KOPT-K1 (cell line): Measurements from ENCODE around the gene EREG.
"Not testable (repeated sequence)": the region's sequence is repeated elsewhere in the genome, so short reads cannot be mapped to it uniquely, and the experiment has no call there.

ENCODE experiments used
- H3K27ac ChIP-seq: fragments of 200-600 bp; sonication (generic); 2 replicates; pipeline ENCODE4 v1.5.1; 2016; ENCODE audit warnings: antibody characterized with exemption, mild to moderate bottlenecking, low read depth, low read length; ENCODE audit not compliant: poor library complexity, severe bottlenecking
- H3K36me3 ChIP-seq: fragments of 200-600 bp; sonication (generic); 2 replicates; pipeline ENCODE4 v1.5.1; 2017; ENCODE audit warnings: antibody characterized with exemption, mild to moderate bottlenecking, low read length, moderate library complexity; ENCODE audit not compliant: insufficient read depth
- H3K9me3 ChIP-seq: fragments of 200-600 bp; sonication (generic); 2 replicates; pipeline ENCODE4 v1.5.1; 2017; ENCODE audit warnings: antibody characterized with exemption, low read length, mild to moderate bottlenecking; ENCODE audit not compliant: insufficient read depth, poor library complexity, severe bottlenecking

The EREG gene

DNA sequence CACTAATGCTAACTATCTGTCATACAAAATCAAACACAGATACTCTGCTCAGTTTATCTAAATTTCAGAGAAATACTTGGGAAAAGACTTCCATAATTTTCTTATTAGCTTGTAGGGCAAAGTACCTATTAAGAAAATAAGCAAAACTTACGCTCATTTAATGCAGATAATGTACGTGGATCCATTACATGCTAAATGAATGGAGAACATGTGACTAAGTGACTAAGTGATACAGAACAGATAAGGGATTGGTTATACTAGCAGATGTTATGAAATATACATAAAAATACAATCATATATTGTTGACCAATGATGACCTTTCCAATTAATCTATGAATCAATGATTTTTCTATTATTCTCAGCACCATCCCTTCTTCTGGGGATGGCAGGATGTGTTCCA is 25.7 kb downstream of the EREG start:
- no peak overlapping the region for H3K27ac ChIP-seq

DNA sequence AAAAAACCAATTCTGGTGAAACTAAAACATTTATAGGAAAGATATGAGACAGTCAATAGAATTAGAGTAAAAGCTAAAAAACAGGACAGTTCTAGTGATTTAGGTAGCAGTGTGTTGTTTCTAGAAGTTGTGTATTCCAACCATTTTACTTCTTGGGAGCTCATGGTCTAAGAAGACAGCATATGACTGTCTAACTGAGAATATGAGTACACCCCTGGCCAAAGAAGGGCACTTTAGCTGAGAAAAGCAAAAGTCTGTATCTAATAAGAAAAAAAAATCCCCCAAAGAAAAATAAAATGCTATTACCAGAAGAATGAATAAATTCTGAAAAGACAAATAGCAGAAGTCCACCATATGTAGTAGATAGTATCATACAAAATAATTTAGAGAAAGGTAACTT is 26.4 kb downstream of the EREG start:
- no peaks in the 10 kb centered on the region for H3K9me3 ChIP-seq
- H3K36me3 ChIP-seq = no peaks in the 10 kb centered on the region
- H3K27ac ChIP-seq = no peak overlapping the region

More for the DNA sequence above, 25.7 kb downstream of the EREG start:
- Histone ChIP-seq H3K9me3 (no peaks in the 10 kb centered on the region), H3K36me3 (no peaks in the 10 kb centered on the region)

GRCh38 chr4:74391890-74392475 is 27.0 kb downstream of the EREG start:
- H3K9me3 ChIP-seq = no peaks in the 10 kb centered on the region
- H3K27ac ChIP-seq = no peak overlapping the region
- no peaks in the 10 kb centered on the region for H3K36me3 ChIP-seq

DNA sequence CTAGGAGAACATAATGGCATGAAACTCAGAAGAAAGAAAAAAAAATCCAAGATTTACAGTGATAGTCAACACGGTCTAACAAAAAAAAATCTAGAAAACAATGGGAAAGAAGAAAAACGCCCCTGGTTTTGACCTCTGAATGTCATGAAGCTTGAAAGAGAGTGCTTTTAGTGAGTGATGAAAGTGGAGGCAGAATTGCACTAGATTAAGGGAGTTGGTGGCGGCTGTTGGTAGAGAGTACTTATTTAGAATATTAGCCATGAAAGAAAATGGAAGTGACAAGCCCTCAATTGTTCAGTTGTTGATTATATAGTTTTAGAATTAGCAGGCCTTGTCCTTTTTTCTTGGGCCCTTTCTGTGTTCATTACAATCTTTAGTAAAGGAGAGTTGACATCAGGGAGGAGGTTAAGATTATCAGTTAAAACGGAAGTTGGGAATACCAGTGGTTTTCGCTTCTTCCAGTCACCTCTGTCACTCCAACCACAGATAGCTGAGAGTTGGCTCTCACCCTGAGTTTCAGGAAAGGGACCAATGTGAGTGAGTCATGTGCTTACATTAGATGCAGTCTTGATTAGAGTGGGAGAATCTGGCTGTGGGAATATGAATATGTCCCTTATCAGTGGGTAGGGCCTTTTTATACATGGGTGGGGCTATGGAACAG is 29.7 kb downstream of the EREG start:
- H3K36me3 ChIP-seq = no peaks in the 10 kb centered on the region
- no peaks in the 10 kb centered on the region for H3K9me3 ChIP-seq
- H3K27ac ChIP-seq = no peak overlapping the region

GRCh38 chr4:74395633-74396032 is 30.7 kb downstream of the EREG start:
- Histone ChIP-seq H3K27ac (no peak overlapping the region), H3K9me3 (no peaks in the 10 kb centered on the region), H3K36me3 (no peaks in the 10 kb centered on the region)

DNA sequence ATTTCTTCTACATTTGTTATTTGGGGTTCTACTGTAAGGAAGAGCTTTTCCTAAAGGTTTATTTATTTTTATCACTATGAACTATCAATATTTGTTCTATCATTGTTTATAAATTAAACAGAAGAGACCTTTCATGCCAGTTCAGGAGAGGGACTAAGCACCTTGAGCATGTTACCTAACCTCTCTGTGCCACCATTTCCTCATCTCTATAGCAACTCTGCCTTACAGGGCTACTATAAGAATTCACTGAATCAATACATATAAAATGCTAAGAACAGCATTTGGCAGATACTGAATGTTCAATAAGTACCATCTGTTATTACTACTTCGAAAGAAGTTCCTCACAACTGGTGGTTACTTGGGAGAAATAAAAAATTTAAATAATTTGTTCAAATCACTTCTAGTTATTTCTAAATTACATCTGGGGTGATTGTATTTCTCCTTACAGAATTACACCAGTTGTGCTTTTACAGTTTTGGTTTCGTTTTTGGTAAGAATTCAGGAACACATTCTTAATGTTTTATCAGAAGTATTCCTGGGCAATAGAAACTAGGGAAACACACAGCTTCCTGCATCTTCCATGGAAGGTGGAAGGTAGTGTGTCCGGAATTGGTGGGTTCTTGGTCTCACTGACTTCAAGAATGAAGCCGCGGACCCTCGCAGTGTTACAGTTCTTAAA is 32.9 kb downstream of the EREG start:
- Histone ChIP-seq H3K36me3 (no peaks in the 10 kb centered on the region), H3K9me3 (no peaks in the 10 kb centered on the region), H3K27ac (peak overlapping the region; percentile 73)

- not testable (repeated sequence) for H3K9me3 ChIP-seq, H3K36me3 ChIP-seq, H3K27ac ChIP-seq
Observed at GRCh38 chr4:74398894-74399589, 34.1 kb downstream of the EREG start.

DNA sequence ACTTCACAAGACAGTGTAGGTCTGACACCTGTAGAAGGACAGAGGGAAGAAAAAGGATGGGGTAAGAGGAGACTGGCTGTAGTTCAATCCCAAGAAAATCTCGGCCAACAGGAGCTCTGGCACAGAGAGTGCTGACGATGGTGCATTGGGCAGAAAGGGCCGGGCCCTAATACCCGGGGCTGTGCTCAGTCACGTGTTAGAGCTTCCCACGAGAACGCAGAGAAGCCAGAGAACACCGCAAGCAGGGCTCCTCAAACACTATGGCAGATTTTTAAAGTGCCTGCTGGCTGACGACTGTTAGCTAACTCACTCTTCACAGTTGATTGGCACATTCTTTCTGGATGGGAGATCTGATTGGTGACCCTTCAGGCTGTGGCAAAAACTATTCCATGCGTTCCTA is 35.5 kb downstream of the EREG start:
- Histone ChIP-seq H3K27ac (no peak overlapping the region), H3K36me3 (no peaks in the 10 kb centered on the region), H3K9me3 (no peaks in the 10 kb centered on the region)

GRCh38 chr4:74402692-74403456 is 37.9 kb downstream of the EREG start:
- H3K9me3 ChIP-seq = no peaks in the 10 kb centered on the region
- H3K27ac ChIP-seq = no peak overlapping the region

GRCh38 chr4:74407891-74408290 is 42.9 kb downstream of the EREG start:
- H3K9me3 ChIP-seq = no peaks in the 10 kb centered on the region
- H3K27ac ChIP-seq = no peak overlapping the region
- no peaks in the 10 kb centered on the region for H3K36me3 ChIP-seq

More at GRCh38 chr4:74402692-74403456, 37.9 kb downstream of the EREG start:
- no peaks in the 10 kb centered on the region for H3K36me3 ChIP-seq

DNA sequence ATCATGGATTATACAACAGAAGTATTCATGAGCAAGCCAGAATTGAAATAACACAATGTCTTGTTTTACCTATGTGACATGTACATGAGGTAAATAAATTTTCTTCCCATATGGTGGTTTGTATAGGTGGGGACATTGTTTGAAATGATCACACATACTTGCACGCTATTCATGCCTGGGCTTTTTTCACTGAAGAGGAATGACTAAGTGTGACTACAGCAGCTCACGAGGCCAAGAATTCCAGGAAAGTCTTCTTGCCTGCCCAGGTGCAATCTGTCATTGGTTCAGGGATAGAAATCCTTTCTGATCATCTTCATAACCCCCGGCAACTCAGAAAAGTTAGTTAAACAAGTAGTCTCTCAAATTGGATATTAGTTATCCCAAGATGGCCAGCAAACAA is 43.7 kb downstream of the EREG start:
- Histone ChIP-seq H3K36me3 (no peaks in the 10 kb centered on the region), H3K27ac (no peak overlapping the region), H3K9me3 (no peaks in the 10 kb centered on the region)

- no peaks in the 10 kb centered on the region for H3K9me3 ChIP-seq
- H3K27ac ChIP-seq = no peak overlapping the region
Observed at GRCh38 chr4:74410272-74410671, 45.3 kb downstream of the EREG start.

DNA sequence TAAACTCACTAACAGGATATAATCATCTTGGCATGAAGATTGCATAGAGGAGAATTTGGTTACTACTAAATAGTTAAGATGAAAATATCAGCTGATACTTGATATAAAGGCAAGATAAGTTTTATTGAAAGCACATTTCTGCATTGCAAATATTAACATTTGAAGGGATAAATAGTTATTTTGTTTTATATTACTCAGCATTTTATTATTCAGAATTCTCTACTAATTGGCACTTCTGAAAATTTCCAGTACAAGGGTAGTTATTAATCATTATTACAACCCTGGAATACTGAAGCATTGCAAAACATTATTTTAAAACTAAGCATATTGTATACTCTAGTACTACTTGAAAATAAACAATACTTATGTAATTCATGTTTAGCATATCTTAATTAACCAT is 47.3 kb downstream of the EREG start:
- Histone ChIP-seq H3K36me3 (no peaks in the 10 kb centered on the region), H3K27ac (no peak overlapping the region), H3K9me3 (no peaks in the 10 kb centered on the region)

More at GRCh38 chr4:74410272-74410671, 45.3 kb downstream of the EREG start:
- H3K36me3 ChIP-seq = no peaks in the 10 kb centered on the region

DNA sequence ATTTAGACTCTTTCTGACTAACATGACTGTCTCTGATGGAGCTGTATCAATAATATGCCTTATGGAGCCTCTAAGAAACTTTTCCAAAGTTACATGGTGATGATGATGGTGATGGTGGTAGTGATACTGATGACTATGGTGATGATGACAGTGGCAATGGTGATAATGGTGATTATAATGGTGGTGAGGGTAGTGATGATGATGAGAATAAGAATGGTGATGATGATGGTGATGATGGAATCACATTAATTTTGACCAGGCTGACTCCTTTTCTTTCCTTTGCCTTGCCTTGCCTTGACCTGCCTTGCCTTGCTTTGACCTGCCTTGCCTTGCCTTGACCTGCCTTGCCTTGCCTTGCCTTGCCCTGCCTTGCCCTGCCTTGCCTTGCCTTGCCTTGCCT is 48.3 kb downstream of the EREG start:
- Histone ChIP-seq H3K27ac (no peak overlapping the region), H3K9me3 (no peaks in the 10 kb centered on the region), H3K36me3 (no peaks in the 10 kb centered on the region)
